C4-2B (cell line): ENCODE measurements around the gene ANAPC2.

Source experiments
- H3K27ac ChIP-seq: fragments of 450-650 bp; 2 replicates; pipeline ENCODE4 v1.5.1; 2017
- CTCF ChIP-seq: fragments of 450-650 bp; conservative IDR thresholded peaks from 2 replicates; pipeline ENCODE4 v1.5.1; 2017; ENCODE audit warnings: mild to moderate bottlenecking
- ZFX ChIP-seq: fragments of 450-650 bp; IDR thresholded peaks from 2 replicates; pipeline ENCODE4 v1.6.1; 2017

ANAPC2 gene

GRCh38 chr9:137233143-137233980 is 45.0 kb upstream of the ANAPC2 start:
- H3K27ac ChIP-seq: no peak overlapping the region; the same call in 1 of the 2 replicates
- TF ChIP-seq CTCF (no peak), ZFX (no peak)

- TF ChIP-seq CTCF: no peak
- 0 out of 2 replicates have a peak, but pooled peaks have one; percentile 29 for TF ChIP-seq ZFX
- H3K27ac ChIP-seq: peak overlapping the region; percentile 64
Observed at GRCh38 chr9:137232510-137232909, 44.1 kb upstream of the ANAPC2 start.

- H3K27ac ChIP-seq: peak overlapping the region; percentile 64
- TF ChIP-seq CTCF (no peak), ZFX (no peak)
Observed at GRCh38 chr9:137232101-137232500, 43.7 kb upstream of the ANAPC2 start.

- H3K27ac ChIP-seq: peak overlapping the region; percentile 64; the same call in 1 of the 2 replicates
- TF ChIP-seq ZFX (no peak), CTCF (no peak)
Observed at GRCh38 chr9:137231372-137232039, 43.1 kb upstream of the ANAPC2 start.

- TF ChIP-seq ZFX (no peak), CTCF (no peak)
- peak within 1 kb of the TSS; percentile 64; the same call in 1 of the 2 replicates for H3K27ac ChIP-seq
Observed at GRCh38 chr9:137230705-137231371, 42.5 kb upstream of the ANAPC2 start, which contains the start of gene SLC34A3. Gene SLC34A3 (plus strand): TSS chr9:137230901. CDS start chr9:137231703, 802 bp downstream.

- no peak for TF ChIP-seq CTCF
- no peak for TF ChIP-seq ZFX
Observed at GRCh38 chr9:137229903-137230704, 41.7 kb upstream of the ANAPC2 start.

More at GRCh38 chr9:137229903-137230704, 41.7 kb upstream of the ANAPC2 start:
- H3K27ac ChIP-seq: no peak overlapping the region; the same call in 1 of the 2 replicates
